Fibroblast of mammary gland (primary cell): ENCODE measurements around the gene NME3.

Experiments used
- DNase-seq: peaks from one replicate; pipeline ENCODE4 v3.0.0-alpha.2; 2010; ENCODE audit warnings: low read depth
- H3K4me3 ChIP-seq: 2 replicates; pipeline ENCODE4 v1.5.1; 2011; ENCODE audit warnings: low read depth, mild to moderate bottlenecking, low read length, moderate library complexity; ENCODE audit not compliant: control insufficient read depth
- CTCF ChIP-seq: conservative IDR thresholded peaks from 2 replicates; pipeline ENCODE4 v1.5.1; 2011; ENCODE audit warnings: low read depth, low read length, inconsistent platforms; ENCODE audit not compliant: control insufficient read depth, insufficient read depth

The NME3 gene

GRCh38 chr16:1779741-1780676 is 8.7 kb upstream of the NME3 start:
- TF ChIP-seq CTCF: no peak
- no peak for DNase-seq
- no peak overlapping the region for H3K4me3 ChIP-seq

GRCh38 chr16:1779234-1779701 is 7.9 kb upstream of the NME3 start:
- no peak overlapping the region for H3K4me3 ChIP-seq
- no peak for TF ChIP-seq CTCF
- DNase-seq: no peak

- no peak for DNase-seq
- no peak for TF ChIP-seq CTCF
- no peak overlapping the region for H3K4me3 ChIP-seq
These were observed 7.1 kb upstream of the NME3 start for GRCh38 chr16:1778200-1779179.

- TF ChIP-seq CTCF: no peak
- DNase-seq: no peak
- H3K4me3 ChIP-seq: no peak overlapping the region
These were observed 6.2 kb upstream of the NME3 start for GRCh38 chr16:1777375-1778199.

- no peak for DNase-seq
- H3K4me3 ChIP-seq: no peak overlapping the region
- no peak for TF ChIP-seq CTCF
These were observed 5.6 kb upstream of the NME3 start for GRCh38 chr16:1776991-1777374.

GRCh38 chr16:1776672-1776955 is 5.3 kb upstream of the NME3 start:
- TF ChIP-seq CTCF: no peak
- DNase-seq: no peak
- H3K4me3 ChIP-seq: no peak overlapping the region
